GM19395 (cell line): ENCODE measurements around the gene IFIT1.

Experiments
- ATAC-seq: cut with Tn5 transposase; IDR thresholded peaks from one replicate; pipeline ENCODE4 v1.9.1; 2021; ENCODE audit warnings: mild to moderate bottlenecking, moderate library complexity; ENCODE audit not compliant: unreplicated experiment

The IFIT1 gene

GRCh38 chr10:89391907-89392756, at the start of gene IFIT1:
TSS of gene IFIT1 (plus strand) at chr10:89392623. CDS start at chr10:89392713, 90 bp downstream.
- ATAC-seq, result peak; percentile 90

DNA sequence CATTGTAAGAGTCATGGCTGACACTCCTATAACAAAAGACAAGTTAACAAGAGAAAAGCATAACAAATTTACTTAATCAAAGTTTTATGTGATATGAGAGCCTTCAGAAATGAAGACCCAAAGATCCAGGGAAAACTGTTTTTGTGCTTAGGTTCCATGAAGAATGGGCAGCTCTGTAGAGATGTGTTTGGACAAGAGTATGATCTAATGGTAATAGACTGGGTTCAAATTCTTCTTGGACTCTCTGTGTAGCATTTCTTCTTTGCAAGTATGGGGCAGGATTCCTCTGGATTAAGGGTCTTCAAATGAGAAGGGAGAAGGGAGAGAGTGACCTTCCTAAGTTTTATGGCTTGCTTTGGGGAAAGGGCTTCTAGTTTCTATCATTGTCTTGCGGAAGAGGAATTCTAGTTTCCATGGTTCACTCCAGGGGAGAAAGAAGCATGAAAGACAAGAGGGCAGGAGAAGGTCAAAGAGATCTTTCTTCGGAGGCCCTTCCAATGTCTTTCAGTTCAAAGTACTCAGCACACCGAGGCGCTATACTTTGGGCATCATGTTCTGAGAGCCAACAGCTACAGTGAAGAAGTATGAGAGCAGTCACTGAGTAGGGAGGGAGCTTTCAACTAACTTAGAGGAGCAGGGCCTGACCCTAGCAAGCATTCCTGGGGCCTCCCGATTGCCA, 49.2 kb upstream of the IFIT1 start:
- no peak for ATAC-seq

DNA sequence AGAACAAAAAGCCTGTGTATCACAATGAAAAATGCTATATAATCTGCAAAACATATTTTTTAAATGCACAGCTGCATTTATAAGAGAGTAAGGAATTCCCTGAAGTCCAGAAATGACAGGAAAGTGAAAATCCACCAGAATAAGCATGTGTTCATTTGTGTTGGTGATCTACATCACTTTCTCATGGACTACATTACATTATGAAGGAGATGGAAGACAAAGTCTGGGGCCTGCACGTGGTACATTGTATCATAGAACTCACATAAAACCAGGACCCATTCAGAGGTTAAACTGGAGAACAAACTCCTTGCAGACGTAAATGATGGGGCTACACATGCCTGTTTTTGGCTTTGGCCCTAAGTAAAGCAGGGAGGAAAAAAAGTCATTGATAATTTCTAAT, 48.3 kb upstream of the IFIT1 start:
- no peak for ATAC-seq

DNA sequence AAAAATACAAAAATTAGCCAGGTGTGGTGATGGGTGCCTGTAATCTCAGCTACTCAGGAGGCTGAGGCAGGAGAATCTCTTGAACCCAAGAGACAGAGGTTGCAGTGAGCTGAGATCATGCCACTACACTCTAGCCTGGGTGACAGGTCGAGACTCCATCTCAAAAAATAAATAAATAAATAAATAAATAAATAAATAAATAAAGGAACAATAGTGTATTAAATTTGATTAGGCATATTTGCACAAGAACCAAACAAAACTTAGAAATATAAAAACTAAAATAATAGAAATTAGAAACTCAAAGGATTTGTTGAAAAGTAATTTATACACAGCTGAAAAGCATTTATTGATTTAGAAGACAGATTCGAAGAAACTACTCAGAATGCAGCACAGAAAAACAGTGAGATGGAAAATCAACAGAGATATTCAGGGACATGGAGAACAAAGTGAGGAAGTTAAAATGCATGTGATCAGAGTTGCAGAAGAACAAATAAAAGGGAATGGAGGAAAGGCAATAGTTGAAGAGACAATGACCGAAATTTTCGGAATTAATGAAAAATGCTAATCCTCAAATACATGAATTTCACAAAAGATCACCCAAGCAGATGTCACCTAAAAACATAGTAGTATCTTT, 46.9 kb upstream of the IFIT1 start:
- ATAC-seq, result no peak

GRCh38 chr10:89346405-89347254, 45.8 kb upstream of the IFIT1 start:
- no peak for ATAC-seq

DNA sequence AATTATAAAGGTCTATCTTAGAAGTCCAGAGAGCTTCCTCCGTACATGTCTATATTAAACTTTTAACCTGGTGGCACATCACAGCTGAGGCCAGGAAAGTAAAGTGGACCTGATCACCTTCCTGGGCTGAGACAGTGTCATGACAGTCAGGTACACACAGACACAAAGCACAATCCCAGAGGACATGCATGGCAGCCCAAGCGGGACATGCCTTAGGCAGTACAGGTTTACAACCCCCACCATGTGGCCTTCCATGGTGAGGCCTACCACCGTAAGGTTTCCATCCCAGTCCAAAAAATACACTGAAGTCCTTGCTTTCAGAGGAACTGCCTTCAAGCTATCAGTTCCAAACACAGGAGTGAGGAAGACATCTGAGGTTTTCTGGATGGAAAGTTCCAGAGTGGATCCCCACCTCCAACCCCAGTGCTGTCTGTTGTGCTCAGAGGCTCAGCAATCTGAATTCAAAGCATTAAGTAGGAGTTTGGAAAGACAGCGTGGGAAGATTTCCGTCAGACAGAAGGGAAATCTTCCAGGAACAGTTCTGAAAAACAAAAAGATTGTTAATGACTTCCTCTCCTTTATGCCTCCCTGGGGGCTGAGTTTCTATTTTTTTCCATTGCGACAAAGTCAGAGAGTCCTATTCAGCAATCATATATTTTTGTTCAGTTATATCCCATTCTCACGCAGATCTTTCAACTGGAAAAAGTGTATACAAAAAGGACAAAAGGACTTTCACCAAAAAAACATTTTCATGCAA, 44.5 kb upstream of the IFIT1 start:
- ATAC-seq, result no peak

- no peak for ATAC-seq
Measured at GRCh38 chr10:89348481-89348880, 43.9 kb upstream of the IFIT1 start.

- no peak for ATAC-seq
Measured at GRCh38 chr10:89348975-89349374, 43.4 kb upstream of the IFIT1 start.

DNA sequence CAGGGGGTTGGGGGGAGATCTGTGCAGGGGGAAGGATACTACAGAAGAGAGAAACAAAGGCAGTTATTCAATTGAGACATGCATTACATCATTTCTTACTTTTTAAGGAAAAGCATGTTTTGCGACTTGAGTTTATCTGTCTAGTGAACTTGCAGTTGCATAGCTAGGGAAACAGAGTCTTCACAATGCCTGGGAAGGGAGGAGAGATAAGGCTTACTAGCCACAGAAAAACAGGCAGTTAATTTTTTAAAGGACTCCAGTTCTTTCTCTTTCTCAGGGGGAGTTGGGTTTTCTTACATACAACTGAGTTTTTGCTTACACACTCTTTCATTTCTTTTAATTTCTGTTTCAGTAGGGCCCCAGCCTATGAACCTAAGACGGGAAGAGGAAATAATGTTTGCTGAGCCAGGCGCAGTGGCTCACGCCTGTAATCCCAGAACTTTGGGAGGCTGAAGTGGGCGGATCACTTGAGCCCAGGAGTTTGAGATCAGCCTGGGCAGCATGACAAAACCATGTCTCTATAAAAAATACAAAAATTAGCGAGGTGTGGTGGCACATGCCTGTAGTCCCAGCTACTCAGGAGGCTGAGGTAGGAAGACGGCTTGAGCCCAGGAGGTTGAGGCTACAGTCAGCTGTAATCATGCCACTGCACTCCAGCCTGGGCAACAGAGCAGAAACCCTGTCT, 41.6 kb upstream of the IFIT1 start:
- ATAC-seq, result peak; percentile 38

GRCh38 chr10:89351412-89351779, 41.0 kb upstream of the IFIT1 start:
- peak; percentile 92 for ATAC-seq

DNA sequence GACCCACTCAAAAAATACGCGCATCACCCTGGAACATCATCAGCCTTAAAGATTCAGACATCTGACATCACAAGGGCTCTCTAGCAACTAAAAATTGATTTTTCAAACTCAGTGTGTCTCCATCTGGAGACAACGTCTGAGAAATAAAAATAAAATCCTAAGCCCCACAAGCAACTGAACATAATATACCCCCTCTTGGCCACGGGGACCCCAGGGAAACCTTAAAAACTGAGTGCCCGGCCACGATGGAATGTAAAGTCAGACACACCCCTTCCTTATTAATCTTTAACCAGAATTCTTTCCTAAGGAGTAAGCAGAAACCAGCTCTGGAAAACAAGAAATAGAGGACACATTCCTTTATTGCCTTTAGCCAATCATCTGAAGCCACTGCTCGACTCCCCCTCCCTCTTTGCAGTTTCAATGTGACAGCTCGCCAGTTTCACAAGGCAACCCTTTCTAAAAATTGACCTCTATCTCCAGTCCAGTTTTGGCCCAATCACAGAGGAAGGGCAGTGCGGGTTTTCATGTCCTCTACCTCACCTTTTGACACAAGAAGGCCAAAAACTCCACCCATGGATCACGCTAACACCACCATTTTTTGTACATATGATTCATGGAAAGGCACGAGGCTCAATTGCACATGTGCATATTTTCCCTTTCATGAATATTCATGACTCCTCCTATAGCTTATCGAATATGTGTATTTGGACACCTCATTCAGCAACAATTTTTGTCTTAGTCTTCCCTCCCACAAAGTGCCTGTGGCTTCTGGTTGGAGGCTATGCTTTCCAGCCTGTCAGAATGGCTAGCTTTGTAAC, 40.4 kb upstream of the IFIT1 start:
- ATAC-seq, result peak; percentile 56

- ATAC-seq, result no peak
Measured at GRCh38 chr10:89352802-89353201, 39.6 kb upstream of the IFIT1 start.

DNA sequence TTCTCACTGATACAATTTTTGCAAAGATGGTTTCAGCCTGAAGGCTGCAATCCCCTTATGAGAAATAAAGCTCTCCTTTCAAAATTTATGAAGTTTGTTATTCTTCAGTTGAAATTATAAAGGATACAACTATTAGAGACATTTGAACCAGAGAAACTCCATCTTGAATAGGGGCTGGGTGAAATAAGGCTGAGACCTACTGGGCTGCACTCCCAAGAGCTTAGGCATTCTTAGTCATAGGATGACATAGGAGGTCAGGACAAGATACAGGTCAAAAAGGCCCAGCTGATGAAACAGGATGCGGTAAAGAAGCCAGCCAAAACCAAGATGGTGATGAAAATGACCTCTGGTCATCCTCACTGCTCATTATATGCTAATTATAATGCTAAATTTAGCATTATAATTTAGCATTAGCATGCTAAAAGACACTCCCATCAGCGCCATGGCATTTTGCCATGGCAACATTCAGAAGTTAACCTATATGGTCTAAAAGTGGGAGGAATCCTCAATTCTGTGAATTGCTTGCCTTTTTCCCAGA, 37.0 kb upstream of the IFIT1 start:
- ATAC-seq, result no peak

GRCh38 chr10:89357096-89357495, 35.3 kb upstream of the IFIT1 start:
- no peak for ATAC-seq

DNA sequence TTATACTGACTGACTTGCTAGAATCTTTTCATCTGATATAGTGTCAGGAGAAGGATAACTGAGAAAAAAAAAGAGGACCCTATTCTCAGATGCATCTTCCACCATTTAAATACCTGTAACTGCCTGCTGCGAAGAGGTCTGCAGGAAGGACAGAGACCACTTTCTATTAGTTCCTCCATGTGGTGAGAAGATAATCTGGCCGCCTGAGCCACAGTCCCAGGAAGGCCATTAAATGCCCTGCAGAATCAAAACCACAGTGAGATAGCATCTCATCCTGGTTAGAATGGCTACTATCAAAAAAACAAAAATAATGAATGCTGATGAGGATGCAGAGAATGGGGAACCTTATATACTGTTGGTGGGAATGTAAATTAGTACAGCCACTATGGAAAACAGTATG, 34.4 kb upstream of the IFIT1 start:
- no peak for ATAC-seq

DNA sequence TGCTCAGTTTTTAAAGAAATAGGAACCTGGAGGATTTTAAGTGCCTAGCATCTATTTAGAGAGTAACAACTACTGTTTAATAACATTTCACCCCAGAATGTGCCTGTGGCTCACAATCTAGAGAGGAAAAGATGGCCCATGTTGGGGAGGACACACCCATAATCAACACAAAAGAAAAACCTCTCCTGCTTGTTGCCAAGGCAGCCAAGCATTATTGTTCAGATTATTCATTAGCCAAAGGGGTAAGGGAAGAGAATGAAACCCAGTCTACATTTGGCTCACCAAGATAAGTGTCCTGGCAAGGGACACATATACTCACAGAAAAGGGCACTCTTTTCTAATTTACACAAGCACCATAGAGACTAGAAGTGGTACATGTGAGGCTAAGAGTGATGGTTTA, 32.3 kb upstream of the IFIT1 start:
- no peak for ATAC-seq

GRCh38 chr10:89362929-89363328, 29.5 kb upstream of the IFIT1 start:
- ATAC-seq, result no peak

DNA sequence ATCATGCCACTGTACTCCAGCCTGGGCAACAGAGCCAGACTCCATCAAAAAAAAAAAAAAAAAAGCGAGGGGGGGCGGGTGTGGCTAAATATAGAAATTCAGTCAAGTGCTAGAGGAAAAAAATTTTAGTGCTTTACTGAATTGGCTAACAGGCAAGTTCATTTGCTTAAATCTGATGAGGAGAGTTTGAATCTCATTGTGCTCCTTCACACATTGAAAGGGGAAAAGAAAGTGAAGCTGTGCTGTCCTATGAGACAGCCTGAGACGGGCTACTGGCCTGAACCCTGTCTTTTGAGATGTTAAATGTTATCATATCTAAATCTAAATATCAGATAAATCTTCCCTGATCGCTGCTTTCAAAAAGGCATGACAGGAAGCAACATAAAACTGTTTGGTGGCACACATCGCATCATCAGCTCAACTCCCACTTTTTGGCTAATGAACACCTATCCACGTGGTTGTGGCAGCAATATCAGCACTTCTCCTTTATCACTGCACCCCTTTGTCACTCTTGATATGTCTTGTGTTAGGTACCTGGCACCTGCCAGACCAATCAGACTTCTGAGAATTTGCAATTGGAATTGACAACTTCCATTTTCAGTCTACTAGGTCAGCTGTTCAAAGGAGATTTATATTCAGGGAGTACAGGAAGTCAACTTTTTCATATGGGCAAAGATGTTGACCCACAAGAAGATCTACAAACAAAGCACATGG, 28.5 kb upstream of the IFIT1 start:
- no peak for ATAC-seq
